IMR-90 (cell line): ENCODE data around the gene PI4KA. TPM values are rescaled to one million over a fixed set of nuclear protein-coding genes. Genes with fewer than 3 reads are reported as not detected.
"Not testable (repeated sequence)": the region's sequence is repeated elsewhere in the genome, so short reads cannot be mapped to it uniquely, and the experiment has no call there.

Experiments
- ATAC-seq: fragments of 200-7000 bp; cut with Tn5 transposase; 2 replicates; pipeline ENCODE4 v1.9.1; 2020; ENCODE audit warnings: low read depth, mild to moderate bottlenecking, moderate library complexity
- BruUV-seq: library from RNA; stranded (reverse); fragments of 400-500 nt; replicated peaks from 2 replicates; lab custom pipeline; 2021; lab: Mats Ljungman, UMichigan
- CTCF ChIA-PET: fragments of 300-600 bp; formaldehyde crosslinking; extraction: SDS; loops from one replicate; lab custom pipeline; 2021; ENCODE audit warnings: antibody characterized with exemption; lab: Yijun Ruan, JAX
- POLR2A ChIA-PET: fragments of 300-600 bp; sonication (Branson Sonifier 250); formaldehyde crosslinking; loops from one replicate; lab custom pipeline; 2022; ENCODE audit warnings: antibody characterized with exemption; ENCODE audit not compliant: unreplicated experiment; lab: Charles Lee
- DNase-seq: peaks from one replicate; pipeline ENCODE4 v3.0.0; 2013
- H2AFZ ChIP-seq: replicated peaks from 2 replicates; pipeline ENCODE3; 2013; ENCODE audit warnings: low read length, mild to moderate bottlenecking; ENCODE audit not compliant: poor library complexity
- H2AK5ac ChIP-seq: 2 replicates; pipeline ENCODE4 v1.6.1; 2013; ENCODE audit warnings: low read depth, low read length, inconsistent platforms
- H2AK9ac ChIP-seq: replicated peaks from 2 replicates; pipeline ENCODE3; 2013; ENCODE audit warnings: mild to moderate bottlenecking, low read depth, low read length, moderate library complexity; ENCODE audit not compliant: poor library complexity
- H2BK120ac ChIP-seq: 2 replicates; pipeline ENCODE4 v1.6.1; 2013; ENCODE audit warnings: low read depth, low read length, inconsistent platforms
- H2BK15ac ChIP-seq: 3 replicates; pipeline ENCODE4 v1.6.1; 2013; ENCODE audit warnings: low read depth, low read length, inconsistent platforms
- H2BK20ac ChIP-seq: 2 replicates; pipeline ENCODE4 v1.6.1; 2013; ENCODE audit warnings: low read depth, mild to moderate bottlenecking, inconsistent platforms, low read length, moderate library complexity
- H2BK5ac ChIP-seq: 2 replicates; pipeline ENCODE4 v1.6.1; 2013; ENCODE audit warnings: mild to moderate bottlenecking, low read depth, low read length, inconsistent platforms; ENCODE audit not compliant: poor library complexity, severe bottlenecking
- H3K14ac ChIP-seq: replicated peaks from 2 replicates; pipeline ENCODE4 v1.6.1; 2013; ENCODE audit warnings: low read depth, low read length, inconsistent platforms
- H3K18ac ChIP-seq: 2 replicates; pipeline ENCODE4 v1.6.1; 2013; ENCODE audit warnings: low read depth, low read length, control low read depth
- H3K23ac ChIP-seq: 2 replicates; pipeline ENCODE4 v1.6.1; 2013; ENCODE audit warnings: low read depth, low read length, inconsistent platforms
- H3K27ac ChIP-seq: 2 replicates; pipeline ENCODE4 v1.5.1; 2013; ENCODE audit warnings: mild to moderate bottlenecking, control low read depth, low read length; ENCODE audit not compliant: insufficient read depth
- H3K27me3 ChIP-seq: 2 replicates; pipeline ENCODE4 v1.6.1; 2013; ENCODE audit warnings: low read length; ENCODE audit not compliant: control insufficient read depth, insufficient read depth
- H3K36me3 ChIP-seq: 2 replicates; pipeline ENCODE4 v1.6.1; 2013; ENCODE audit warnings: low read length, mixed read lengths; ENCODE audit not compliant: control insufficient read depth, insufficient read depth
- H3K4ac ChIP-seq: 2 replicates; pipeline ENCODE4 v1.6.1; 2013; ENCODE audit warnings: low read depth, low read length, inconsistent platforms
- H3K4me1 ChIP-seq: 2 replicates; pipeline ENCODE4 v1.6.1; 2013; ENCODE audit warnings: low read length, mixed read lengths; ENCODE audit not compliant: control insufficient read depth, insufficient read depth
- H3K4me2 ChIP-seq: 2 replicates; pipeline ENCODE4 v1.6.1; 2013; ENCODE audit warnings: low read depth, mild to moderate bottlenecking, control low read depth, low read length, moderate library complexity
- H3K4me3 ChIP-seq: 2 replicates; pipeline ENCODE4 v1.5.1; 2013; ENCODE audit warnings: low read depth, mild to moderate bottlenecking, control low read depth, low read length, moderate library complexity; ENCODE audit not compliant: insufficient read depth
- H3K56ac ChIP-seq: 2 replicates; pipeline ENCODE4 v1.6.1; 2013; ENCODE audit warnings: low read length, inconsistent platforms; ENCODE audit not compliant: insufficient read depth; ENCODE audit errors: extremely low read depth
- H3K79me1 ChIP-seq, 2 experiments: 2 replicates each; pipeline ENCODE4 v1.6.1; 2013; ENCODE audit warnings: low read length in 2 of 2, inconsistent platforms in 1 of 2, low read depth in 1 of 2
- H3K9ac ChIP-seq: 2 replicates; pipeline ENCODE4 v1.6.1; 2013; ENCODE audit warnings: low read depth, low read length, control low read depth
- H3K9me1 ChIP-seq: 2 replicates; pipeline ENCODE4 v1.6.1; 2013; ENCODE audit warnings: low read length, inconsistent platforms; ENCODE audit not compliant: insufficient read depth
- H3K9me3 ChIP-seq: 2 replicates; pipeline ENCODE4 v1.6.1; 2013; ENCODE audit warnings: low read length; ENCODE audit not compliant: control insufficient read depth, insufficient read depth
- H4K20me1 ChIP-seq: 2 replicates; pipeline ENCODE4 v1.6.1; 2013; ENCODE audit warnings: low read length, inconsistent platforms; ENCODE audit not compliant: insufficient read depth
- H4K5ac ChIP-seq: 2 replicates; pipeline ENCODE4 v1.6.1; 2013; ENCODE audit warnings: mild to moderate bottlenecking, low read depth, low read length, control low read depth
- H4K8ac ChIP-seq, 2 experiments: 2 replicates each; pipeline ENCODE4 v1.6.1; 2013; ENCODE audit warnings: low read depth in 2 of 2, low read length in 2 of 2, control low read depth in 1 of 2, inconsistent platforms in 1 of 2
- H4K91ac ChIP-seq: 2 replicates; pipeline ENCODE4 v1.6.1; 2013; ENCODE audit warnings: low read depth, low read length, inconsistent platforms; ENCODE audit not compliant: insufficient read depth
- WGBS, 2 experiments: methylation state at CpG; one replicate each; pipeline versions ENCODE4 v1.1.5 to v1.1.7; 2013; ENCODE audit warnings: missing lambda C conversion rate in 2 of 2; ENCODE audit not compliant: insufficient read length in 1 of 2; ENCODE audit errors: extremely low coverage in 2 of 2; 5-methylcytosine and 5-hydroxymethylcytosine counted together
- dilution Hi-C: fragments of 300-500 bp; cut with HindIII; formaldehyde crosslinking; loops from one replicate; pipeline ENCODE4 v1.14.3; 2018; ENCODE audit warnings: low sequenced_read_pairs; ENCODE audit not compliant: unreplicated experiment
- in situ Hi-C: fragments of 300-500 bp; cut with MboI; formaldehyde crosslinking; loops from 3 replicates; pipeline ENCODE4 v1.14.3; 2019; ENCODE audit warnings: low sequenced_read_pairs, inconsistent platforms, mixed read lengths
- intact Hi-C: fragments of 100-400 bp; cut with micrococcal nuclease; formaldehyde crosslinking; loops from 2 replicates; pipeline ENCODE4 v1.10.0; 2022
- polyA plus RNA-seq, 3 experiments: library from polyadenylated mRNA; depleted of rRNA; stranded (reverse); fragments of >200 nt; gene quantifications; 2 replicates each; pipeline ENCODE4 v1.2.3, GENCODE V29; 2012; ENCODE audit warnings: low replicate concordance in 1 of 3
- total RNA-seq: library from RNA; depleted of rRNA; stranded (reverse); fragments of >200 nt; gene quantifications from 2 replicates; pipeline ENCODE4 v1.2.3, GENCODE V29; 2012

PI4KA gene
- total and polyA plus RNA-seq, 2 of the 4 experiments (the other 2 are of a cell fraction), result 16.8 to 35.5 TPM

GRCh38 chr22:20695205-20695604 is 163.4 kb downstream of the PI4KA start:
- ATAC-seq, H2AFZ ChIP-seq, H3K36me3 ChIP-seq, H2BK120ac ChIP-seq, CTCF ChIA-PET, H3K4me3 ChIP-seq, H4K8ac ChIP-seq, H2BK5ac ChIP-seq, H2BK20ac ChIP-seq, H3K9me1 ChIP-seq, H3K27ac ChIP-seq, H3K79me1 ChIP-seq, H3K4me2 ChIP-seq, H4K20me1 ChIP-seq, H2AK5ac ChIP-seq, H3K18ac ChIP-seq, H3K9ac ChIP-seq, dilution Hi-C loops, H3K56ac ChIP-seq, BruUV-seq, H3K4ac ChIP-seq, H4K91ac ChIP-seq, H2BK15ac ChIP-seq, in situ Hi-C loops, H2AK9ac ChIP-seq, POLR2A ChIA-PET, H3K9me3 ChIP-seq, H3K23ac ChIP-seq, H3K27me3 ChIP-seq, H4K5ac ChIP-seq, H3K4me1 ChIP-seq, DNase-seq, H3K14ac ChIP-seq: not testable (repeated sequence)
- intact Hi-C loops, result loop anchor here (5.0 kb wide), 1 partner anchor 88 kb away; no protein-coding TSS in a partner anchor
- WGBS, 2 experiments, result no CpG with 5 or more reads among the region's 12 CpGs

GRCh38 chr22:20694256-20694655 is 164.4 kb downstream of the PI4KA start:
- H3K4me1 ChIP-seq, POLR2A ChIA-PET, BruUV-seq, CTCF ChIA-PET, in situ Hi-C loops, H3K27me3 ChIP-seq, H2AK5ac ChIP-seq, H3K9ac ChIP-seq, H2AFZ ChIP-seq, H4K91ac ChIP-seq, H3K18ac ChIP-seq, H4K5ac ChIP-seq, H3K4me3 ChIP-seq, H4K8ac ChIP-seq, H3K4me2 ChIP-seq, H3K9me3 ChIP-seq, H2AK9ac ChIP-seq, DNase-seq, H3K9me1 ChIP-seq, H3K27ac ChIP-seq, intact Hi-C loops, H4K20me1 ChIP-seq, ATAC-seq, H2BK15ac ChIP-seq, H3K4ac ChIP-seq, H2BK20ac ChIP-seq, dilution Hi-C loops, H2BK120ac ChIP-seq, H3K79me1 ChIP-seq, H3K56ac ChIP-seq, H3K23ac ChIP-seq, H3K36me3 ChIP-seq, H3K14ac ChIP-seq, H2BK5ac ChIP-seq: not testable (repeated sequence)
- WGBS, 2 experiments, result no CpG with 5 or more reads among the region's 14 CpGs
